H1 (cell line): ENCODE data around the gene NSDHL.

Experiments used
- CREB1 ChIP-seq: IDR thresholded peaks from 2 replicates; pipeline ENCODE4 v1.6.1; 2012; ENCODE audit warnings: inconsistent platforms
- EP300 ChIP-seq, 2 experiments: IDR thresholded peaks; 1 replicate in 1 of 2; 2 replicates in 1 of 2; pipeline ENCODE4 v1.6.1; 2011 to 2012; ENCODE audit warnings: low read depth in 2 of 2, low read length in 2 of 2, mild to moderate bottlenecking in 2 of 2, borderline replicate concordance in 1 of 2, inconsistent platforms in 1 of 2, moderate library complexity in 1 of 2
- EZH2 ChIP-seq: fragments of 200-600 bp; sonication (generic); IDR thresholded peaks from 2 replicates; pipeline ENCODE4 v1.7.1; 2012; ENCODE audit warnings: low read depth, mild to moderate bottlenecking, moderate library complexity, low read length, inconsistent platforms; ENCODE audit not compliant: severe bottlenecking
- GABPA ChIP-seq: IDR thresholded peaks from 2 replicates; pipeline ENCODE4 v1.6.1; 2011; ENCODE audit warnings: mild to moderate bottlenecking, low read length, moderate library complexity, borderline replicate concordance; ENCODE audit not compliant: insufficient read depth
- POLR2A ChIP-seq, 2 experiments: IDR thresholded peaks; 1 replicate in 1 of 2; 2 replicates in 1 of 2; pipeline ENCODE4 v1.6.1; 2011; ENCODE audit warnings: low read depth in 2 of 2, low read length in 2 of 2, mild to moderate bottlenecking in 2 of 2; ENCODE audit errors: control extremely low read depth in 1 of 2
- POLR2AphosphoS5 ChIP-seq: IDR thresholded peaks from 2 replicates; pipeline ENCODE4 v1.6.1; 2011; ENCODE audit warnings: low read depth, low read length
- RFX5 ChIP-seq: IDR thresholded peaks from 2 replicates; pipeline ENCODE4 v1.6.1; 2011; ENCODE audit warnings: low read depth, low read length, improper control_type of control experiment, borderline replicate concordance
- RNF2 ChIP-seq: fragments of 200-900, 300-1000 bp; sonication (generic); IDR thresholded peaks from 2 replicates; pipeline ENCODE4 v1.7.1; 2016; ENCODE audit warnings: borderline replicate concordance, low read depth, mild to moderate bottlenecking, antibody characterized with exemption, low read length; ENCODE audit not compliant: poor library complexity, severe bottlenecking; ENCODE audit errors: missing control alignments
- SIN3A ChIP-seq, 2 experiments: IDR thresholded peaks in 1 of 2; conservative IDR thresholded peaks in 1 of 2; 2 replicates each; pipeline ENCODE4 v1.6.1; 2011 to 2012; ENCODE audit warnings: low read length in 2 of 2, improper control_type of control experiment in 1 of 2, low read depth in 1 of 2, mild to moderate bottlenecking in 1 of 2
- SRF ChIP-seq: IDR thresholded peaks from 2 replicates; pipeline ENCODE4 v1.6.1; 2011; ENCODE audit warnings: mild to moderate bottlenecking, low read depth, low read length, moderate library complexity
- TEAD4 ChIP-seq: IDR thresholded peaks from 2 replicates; pipeline ENCODE4 v1.6.1; 2012; ENCODE audit warnings: low read depth, low read length, inconsistent platforms, mixed read lengths
- YY1 ChIP-seq: IDR thresholded peaks from 2 replicates; pipeline ENCODE4 v1.6.1; 2011; ENCODE audit warnings: low read depth, mild to moderate bottlenecking, low read length
- TF ChIP-seq, protein P1 (sequence below), 3 experiments: IDR thresholded peaks; 1 replicate in 2 of 3; 2 replicates in 1 of 3; pipeline versions ENCODE4 v1.5.1 to v1.6.1; 2011; ENCODE audit warnings: low read length in 3 of 3, mild to moderate bottlenecking in 3 of 3, inconsistent platforms in 2 of 3, low read depth in 1 of 3, moderate library complexity in 1 of 3; ENCODE audit not compliant: insufficient read depth in 1 of 3; ENCODE audit errors: control extremely low read depth in 1 of 3
- TF ChIP-seq, protein P2 (sequence below): IDR thresholded peaks from 2 replicates; pipeline ENCODE4 v1.6.1; 2011; ENCODE audit warnings: low read length, improper control_type of control experiment

GRCh38 chrX:152873361-152873760, 42.5 kb downstream of the NSDHL start:
- TF ChIP-seq, protein P1, sequence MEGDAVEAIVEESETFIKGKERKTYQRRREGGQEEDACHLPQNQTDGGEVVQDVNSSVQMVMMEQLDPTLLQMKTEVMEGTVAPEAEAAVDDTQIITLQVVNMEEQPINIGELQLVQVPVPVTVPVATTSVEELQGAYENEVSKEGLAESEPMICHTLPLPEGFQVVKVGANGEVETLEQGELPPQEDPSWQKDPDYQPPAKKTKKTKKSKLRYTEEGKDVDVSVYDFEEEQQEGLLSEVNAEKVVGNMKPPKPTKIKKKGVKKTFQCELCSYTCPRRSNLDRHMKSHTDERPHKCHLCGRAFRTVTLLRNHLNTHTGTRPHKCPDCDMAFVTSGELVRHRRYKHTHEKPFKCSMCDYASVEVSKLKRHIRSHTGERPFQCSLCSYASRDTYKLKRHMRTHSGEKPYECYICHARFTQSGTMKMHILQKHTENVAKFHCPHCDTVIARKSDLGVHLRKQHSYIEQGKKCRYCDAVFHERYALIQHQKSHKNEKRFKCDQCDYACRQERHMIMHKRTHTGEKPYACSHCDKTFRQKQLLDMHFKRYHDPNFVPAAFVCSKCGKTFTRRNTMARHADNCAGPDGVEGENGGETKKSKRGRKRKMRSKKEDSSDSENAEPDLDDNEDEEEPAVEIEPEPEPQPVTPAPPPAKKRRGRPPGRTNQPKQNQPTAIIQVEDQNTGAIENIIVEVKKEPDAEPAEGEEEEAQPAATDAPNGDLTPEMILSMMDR (IDR thresholded peaks at IDR 0.05; ENCODE audit: control extremely low read depth in 1 of 3, insufficient read depth in 1 of 3, low read depth in 1 of 3, low read length in 3 of 3) = no peak
- TF ChIP-seq RFX5 (no peak), POLR2A (IDR thresholded peaks at IDR 0.05; ENCODE audit: control extremely low read depth in 1 of 2, low read depth in 2 of 2, low read length in 2 of 2) (no peak), TEAD4 (no peak), GABPA (no peak), SRF (no peak), CREB1 (no peak), YY1 (no peak), SIN3A (conservative IDR thresholded peaks at IDR 0.05 in 1 of 2, IDR thresholded peaks at IDR 0.05 in 1 of 2; ENCODE audit: low read depth in 1 of 2, low read length in 2 of 2) (no peak), POLR2AphosphoS5 (no peak), EZH2 (no peak), RNF2 (no peak), EP300 (IDR thresholded peaks at IDR 0.05; ENCODE audit: borderline replicate concordance in 1 of 2, low read depth in 2 of 2, low read length in 2 of 2) (no peak)
- TF ChIP-seq, protein P2, sequence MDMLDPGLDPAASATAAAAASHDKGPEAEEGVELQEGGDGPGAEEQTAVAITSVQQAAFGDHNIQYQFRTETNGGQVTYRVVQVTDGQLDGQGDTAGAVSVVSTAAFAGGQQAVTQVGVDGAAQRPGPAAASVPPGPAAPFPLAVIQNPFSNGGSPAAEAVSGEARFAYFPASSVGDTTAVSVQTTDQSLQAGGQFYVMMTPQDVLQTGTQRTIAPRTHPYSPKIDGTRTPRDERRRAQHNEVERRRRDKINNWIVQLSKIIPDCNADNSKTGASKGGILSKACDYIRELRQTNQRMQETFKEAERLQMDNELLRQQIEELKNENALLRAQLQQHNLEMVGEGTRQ = no peak
